VCaP (cell line): Measurements from ENCODE around the gene AUTS2.

Source experiments
- H3K27ac ChIP-seq: fragments of 450-650 bp; 2 replicates; pipeline ENCODE4 v1.5.1; 2017
- TF ChIP-seq, protein P1 (sequence below): fragments of 450-650 bp; conservative IDR thresholded peaks from 2 replicates; pipeline ENCODE4 v1.5.1; 2017; ENCODE audit warnings: mild to moderate bottlenecking, moderate library complexity

Gene AUTS2

DNA sequence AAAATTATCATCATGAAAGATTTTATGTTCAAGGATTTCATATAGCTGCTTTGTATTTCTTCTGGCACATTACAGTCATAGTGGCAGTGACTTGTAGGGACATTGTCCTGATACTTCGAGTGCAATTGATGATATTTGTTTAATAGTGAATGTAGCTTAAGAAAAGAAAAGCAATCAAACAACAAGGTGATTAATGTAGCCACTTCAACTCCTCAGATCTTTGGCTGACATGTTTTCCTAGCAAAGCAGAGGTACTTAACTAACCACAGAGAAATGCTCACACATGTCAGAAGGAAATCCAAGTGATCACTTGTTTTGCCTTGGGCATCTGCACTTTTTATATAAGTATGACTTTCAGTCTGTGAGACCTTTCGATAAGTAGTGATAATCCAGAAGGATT is 470.3 kb downstream of the AUTS2 start:
- no peak overlapping the region for H3K27ac ChIP-seq
- TF ChIP-seq, protein P1, sequence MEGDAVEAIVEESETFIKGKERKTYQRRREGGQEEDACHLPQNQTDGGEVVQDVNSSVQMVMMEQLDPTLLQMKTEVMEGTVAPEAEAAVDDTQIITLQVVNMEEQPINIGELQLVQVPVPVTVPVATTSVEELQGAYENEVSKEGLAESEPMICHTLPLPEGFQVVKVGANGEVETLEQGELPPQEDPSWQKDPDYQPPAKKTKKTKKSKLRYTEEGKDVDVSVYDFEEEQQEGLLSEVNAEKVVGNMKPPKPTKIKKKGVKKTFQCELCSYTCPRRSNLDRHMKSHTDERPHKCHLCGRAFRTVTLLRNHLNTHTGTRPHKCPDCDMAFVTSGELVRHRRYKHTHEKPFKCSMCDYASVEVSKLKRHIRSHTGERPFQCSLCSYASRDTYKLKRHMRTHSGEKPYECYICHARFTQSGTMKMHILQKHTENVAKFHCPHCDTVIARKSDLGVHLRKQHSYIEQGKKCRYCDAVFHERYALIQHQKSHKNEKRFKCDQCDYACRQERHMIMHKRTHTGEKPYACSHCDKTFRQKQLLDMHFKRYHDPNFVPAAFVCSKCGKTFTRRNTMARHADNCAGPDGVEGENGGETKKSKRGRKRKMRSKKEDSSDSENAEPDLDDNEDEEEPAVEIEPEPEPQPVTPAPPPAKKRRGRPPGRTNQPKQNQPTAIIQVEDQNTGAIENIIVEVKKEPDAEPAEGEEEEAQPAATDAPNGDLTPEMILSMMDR = no peak

DNA sequence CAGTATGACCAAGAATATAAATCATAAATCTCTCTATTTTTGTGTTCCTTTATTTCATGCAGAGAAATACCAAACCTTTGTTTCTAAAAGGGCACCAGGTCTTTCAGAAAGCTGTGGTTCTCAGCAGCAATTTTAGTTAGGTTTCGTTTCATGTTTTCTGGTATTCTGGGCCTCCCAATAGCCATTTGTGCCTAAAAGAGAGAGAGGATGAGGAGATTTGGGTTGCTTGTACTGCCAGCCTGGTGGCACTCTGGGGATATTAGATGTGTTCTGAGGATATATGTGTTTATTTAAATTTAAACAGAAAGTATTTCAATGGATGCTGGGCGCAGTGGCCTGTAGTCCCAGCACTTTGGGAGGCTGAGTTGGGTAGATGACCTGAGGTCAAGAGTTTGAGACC is 471.7 kb downstream of the AUTS2 start:
- TF ChIP-seq, protein P1 = no peak
- H3K27ac ChIP-seq = no peak overlapping the region

- TF ChIP-seq, protein P1 = no peak
- H3K27ac ChIP-seq = no peak overlapping the region
Measured at GRCh38 chr7:70071766-70072165, 473.5 kb downstream of the AUTS2 start.

DNA sequence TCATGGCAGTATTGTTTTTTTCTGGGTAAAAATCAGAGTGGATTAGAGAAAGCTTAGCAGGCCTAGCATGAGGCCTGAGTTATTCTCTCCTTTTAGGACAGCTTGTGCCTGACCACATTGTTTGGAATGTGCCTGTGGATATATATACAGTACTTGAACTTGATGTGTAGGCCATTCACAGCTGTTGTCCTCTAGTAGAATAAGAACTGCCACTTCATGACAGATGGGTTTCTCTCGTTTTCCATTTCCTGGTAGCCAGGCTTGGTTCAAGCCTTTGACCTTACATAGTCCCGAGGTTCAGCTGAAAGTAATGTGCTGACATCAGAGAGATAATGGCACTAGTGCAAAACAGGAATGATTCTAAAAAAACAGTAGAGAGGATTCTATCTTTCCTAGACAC is 473.9 kb downstream of the AUTS2 start:
- no peak overlapping the region for H3K27ac ChIP-seq

DNA sequence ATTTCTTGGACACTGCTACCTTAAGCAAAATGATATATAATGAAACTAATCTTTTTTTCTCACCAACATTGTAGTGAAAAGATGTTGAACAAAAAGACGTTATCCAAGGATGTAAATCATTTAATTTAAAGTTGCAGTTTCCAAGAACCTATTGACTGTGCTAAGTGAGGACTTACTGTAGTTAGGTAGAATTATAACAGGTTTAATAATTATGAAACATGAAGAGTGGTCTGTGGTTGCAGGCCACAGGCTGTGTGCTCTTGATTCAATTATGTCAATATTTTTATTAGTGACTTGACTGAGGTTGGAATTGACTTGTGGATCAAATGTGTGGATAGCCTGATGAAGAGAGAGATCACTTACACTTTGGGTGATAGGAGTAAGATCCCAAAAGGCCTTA is 478.1 kb downstream of the AUTS2 start:
- no peak overlapping the region for H3K27ac ChIP-seq
- TF ChIP-seq, protein P1 = no peak

More for the DNA sequence above, 473.9 kb downstream of the AUTS2 start:
- TF ChIP-seq, protein P1 = no peak

DNA sequence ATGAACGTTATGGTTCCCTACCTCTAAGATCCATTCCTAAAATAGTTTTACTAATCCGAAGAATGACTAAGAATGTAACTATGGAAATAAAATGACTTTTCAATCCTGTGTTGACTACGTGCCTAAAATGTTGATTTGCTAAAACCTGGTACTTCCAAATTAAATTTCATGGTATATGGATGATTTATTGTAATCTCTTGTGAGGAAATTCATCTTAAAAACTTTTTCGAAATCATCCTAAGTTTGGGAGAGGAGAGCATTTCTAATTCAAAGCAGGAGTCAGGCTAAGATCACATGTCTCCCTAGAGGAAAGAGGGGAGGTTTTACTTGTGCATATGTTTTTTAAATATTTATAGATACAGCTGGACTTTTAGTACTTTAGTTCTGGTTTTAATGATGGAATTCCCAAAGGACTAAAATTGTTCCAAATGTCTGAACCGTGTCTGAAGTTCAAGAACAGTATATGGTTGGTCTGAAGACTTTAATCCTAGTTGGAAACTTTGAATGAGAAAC is 483.9 kb downstream of the AUTS2 start:
- TF ChIP-seq, protein P1 = no peak
- H3K27ac ChIP-seq = no peak overlapping the region

- TF ChIP-seq, protein P1 = no peak
Measured at GRCh38 chr7:70091362-70091761, 493.1 kb downstream of the AUTS2 start.

More at GRCh38 chr7:70091362-70091761, 493.1 kb downstream of the AUTS2 start:
- no peak overlapping the region for H3K27ac ChIP-seq
